Uterus (tissue), 2 donors: Measurements from ENCODE around the gene PLA2G4D.

ENCODE experiments used
- POLR2A ChIP-seq, 2 donors: fragments of 450-650 bp; IDR thresholded peaks; one replicate each; pipeline ENCODE4 v1.6.1; 2016; ENCODE audit warnings: antibody characterized with exemption in 2 of 2, mild to moderate bottlenecking in 1 of 2, moderate library complexity in 1 of 2
- TF ChIP-seq, protein P1 (sequence below), 4 experiments: fragments of 200-600 bp in 2 of 4; fragments of 450-650 bp in 2 of 4; sonication (generic) in 2 of 4; IDR thresholded peaks; one replicate each; pipeline ENCODE4 v1.5.1; 2016 to 2019; ENCODE audit warnings: antibody characterized with exemption in 4 of 4, mild to moderate bottlenecking in 2 of 4, moderate library complexity in 1 of 4

DNA sequence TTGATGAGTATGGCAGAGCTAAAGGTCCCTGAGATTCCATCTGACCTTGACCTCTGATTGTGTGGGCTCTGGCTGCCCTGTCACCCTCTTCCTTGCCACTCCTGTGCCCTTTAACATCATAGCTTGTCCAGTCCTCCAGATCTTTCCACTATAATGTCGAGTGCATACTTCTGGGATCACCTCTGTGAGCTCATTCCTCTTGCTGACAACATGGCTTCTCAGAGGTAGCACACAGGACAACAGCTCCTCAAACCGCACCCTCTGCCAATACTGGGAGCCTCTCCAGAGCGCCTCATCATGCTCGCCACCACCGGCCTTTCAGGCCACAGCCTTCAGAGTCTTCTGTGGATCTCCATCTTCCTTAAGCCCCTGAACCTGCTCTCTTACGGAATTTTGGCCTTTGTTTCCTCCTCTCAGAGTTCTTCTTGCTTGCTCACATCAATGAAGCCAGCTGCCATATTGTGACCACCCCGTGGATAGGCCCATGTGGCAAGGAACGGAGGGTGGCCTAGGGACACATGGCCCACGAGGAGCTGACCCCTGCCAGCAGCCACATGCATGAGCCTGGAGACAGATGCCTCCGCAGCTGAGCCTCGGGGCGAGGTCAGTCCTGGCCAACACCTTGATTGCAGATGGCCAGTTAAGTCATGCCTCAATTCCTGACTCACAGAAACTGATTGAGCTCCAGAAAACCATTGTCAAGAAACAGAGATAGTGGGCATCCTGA, 31.1 kb downstream of the PLA2G4D start:
- TF ChIP-seq, protein P1, sequence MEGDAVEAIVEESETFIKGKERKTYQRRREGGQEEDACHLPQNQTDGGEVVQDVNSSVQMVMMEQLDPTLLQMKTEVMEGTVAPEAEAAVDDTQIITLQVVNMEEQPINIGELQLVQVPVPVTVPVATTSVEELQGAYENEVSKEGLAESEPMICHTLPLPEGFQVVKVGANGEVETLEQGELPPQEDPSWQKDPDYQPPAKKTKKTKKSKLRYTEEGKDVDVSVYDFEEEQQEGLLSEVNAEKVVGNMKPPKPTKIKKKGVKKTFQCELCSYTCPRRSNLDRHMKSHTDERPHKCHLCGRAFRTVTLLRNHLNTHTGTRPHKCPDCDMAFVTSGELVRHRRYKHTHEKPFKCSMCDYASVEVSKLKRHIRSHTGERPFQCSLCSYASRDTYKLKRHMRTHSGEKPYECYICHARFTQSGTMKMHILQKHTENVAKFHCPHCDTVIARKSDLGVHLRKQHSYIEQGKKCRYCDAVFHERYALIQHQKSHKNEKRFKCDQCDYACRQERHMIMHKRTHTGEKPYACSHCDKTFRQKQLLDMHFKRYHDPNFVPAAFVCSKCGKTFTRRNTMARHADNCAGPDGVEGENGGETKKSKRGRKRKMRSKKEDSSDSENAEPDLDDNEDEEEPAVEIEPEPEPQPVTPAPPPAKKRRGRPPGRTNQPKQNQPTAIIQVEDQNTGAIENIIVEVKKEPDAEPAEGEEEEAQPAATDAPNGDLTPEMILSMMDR (IDR thresholded peaks at IDR 0.05): no peak
- TF ChIP-seq POLR2A (IDR thresholded peaks at IDR 0.05): no peak
